Measurements from ENCODE around the gene DLX4. TPM values are rescaled to one million over a fixed set of nuclear protein-coding genes. Genes with fewer than 3 reads are reported as not detected.

DLX4 gene
- total RNA-seq, 1 donor from 2014 or later = not detected

DNA sequence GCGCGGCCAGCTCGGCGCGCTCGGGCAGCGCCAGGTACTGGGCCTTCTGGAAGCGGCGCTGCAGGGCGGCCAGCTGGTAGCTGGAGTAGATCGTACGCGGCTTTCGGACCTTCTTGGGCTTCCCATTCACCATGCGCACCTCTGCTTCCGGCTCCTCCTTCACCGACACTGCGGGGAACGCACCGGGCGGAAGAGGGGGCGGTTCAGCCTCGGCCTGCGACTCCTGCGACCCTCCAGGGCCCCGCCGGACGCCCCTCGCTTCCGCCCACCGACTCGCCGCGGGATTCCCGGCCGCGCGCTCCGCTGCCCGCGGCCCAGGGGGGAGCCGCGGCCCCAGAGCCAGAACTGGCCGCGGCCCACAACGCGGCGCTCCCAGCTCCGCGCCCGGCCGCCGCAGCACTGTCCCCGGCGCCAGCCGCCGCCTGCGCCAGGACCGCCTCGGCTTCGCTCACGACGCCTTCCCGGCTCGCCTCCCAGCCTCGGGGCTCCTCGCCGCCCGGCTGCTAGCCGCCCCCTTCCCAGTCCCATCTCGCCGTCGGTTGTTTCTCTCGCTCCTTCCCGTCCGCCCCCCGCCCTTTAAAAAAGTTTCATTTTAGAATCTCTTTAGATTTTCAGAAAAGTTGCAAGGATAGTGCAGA lies 24.6 kb downstream of the DLX4 start:
- H3K36me3 ChIP-seq = no peaks in the 10 kb centered on the region
- TF ChIP-seq CTCF (IDR thresholded peaks at IDR 0.05) = no peak
- H3K27ac ChIP-seq = no peak overlapping the region
- intact Hi-C loops (cut with DNase I) = no loop called here
- H3K4me1 ChIP-seq = peaks cover 11 to 18% of the 10 kb centered on the region in 2 donors
- no peak for DNase-seq (ENCODE audit: low spot score in 2 of 2)
- peaks cover 21% of the 10 kb centered on the region for H3K27me3 ChIP-seq
- no peaks in the 10 kb centered on the region for H3K9me3 ChIP-seq
- H3K4me3 ChIP-seq = peak overlapping the region; percentile 60 to 70

GRCh38 chr17:49994085-49995054 lies 25.4 kb downstream of the DLX4 start:
- H3K4me3 ChIP-seq = peak overlapping the region; percentile 60 to 70
- no peaks in the 10 kb centered on the region for H3K9me3 ChIP-seq
- H3K4me1 ChIP-seq = peaks cover 11 to 18% of the 10 kb centered on the region in 2 donors
- intact Hi-C loops (cut with DNase I) = loop anchor here (5.0 kb wide), 1 partner anchor 287 kb away; the partner anchor contains the start of gene SLC35B1
- no peaks in the 10 kb centered on the region for H3K36me3 ChIP-seq
- no peak for TF ChIP-seq CTCF (IDR thresholded peaks at IDR 0.05)
- H3K27me3 ChIP-seq = peaks cover 30% of the 10 kb centered on the region
- H3K27ac ChIP-seq = no peak overlapping the region
- no peak for DNase-seq (ENCODE audit: low spot score in 2 of 2)

DNA sequence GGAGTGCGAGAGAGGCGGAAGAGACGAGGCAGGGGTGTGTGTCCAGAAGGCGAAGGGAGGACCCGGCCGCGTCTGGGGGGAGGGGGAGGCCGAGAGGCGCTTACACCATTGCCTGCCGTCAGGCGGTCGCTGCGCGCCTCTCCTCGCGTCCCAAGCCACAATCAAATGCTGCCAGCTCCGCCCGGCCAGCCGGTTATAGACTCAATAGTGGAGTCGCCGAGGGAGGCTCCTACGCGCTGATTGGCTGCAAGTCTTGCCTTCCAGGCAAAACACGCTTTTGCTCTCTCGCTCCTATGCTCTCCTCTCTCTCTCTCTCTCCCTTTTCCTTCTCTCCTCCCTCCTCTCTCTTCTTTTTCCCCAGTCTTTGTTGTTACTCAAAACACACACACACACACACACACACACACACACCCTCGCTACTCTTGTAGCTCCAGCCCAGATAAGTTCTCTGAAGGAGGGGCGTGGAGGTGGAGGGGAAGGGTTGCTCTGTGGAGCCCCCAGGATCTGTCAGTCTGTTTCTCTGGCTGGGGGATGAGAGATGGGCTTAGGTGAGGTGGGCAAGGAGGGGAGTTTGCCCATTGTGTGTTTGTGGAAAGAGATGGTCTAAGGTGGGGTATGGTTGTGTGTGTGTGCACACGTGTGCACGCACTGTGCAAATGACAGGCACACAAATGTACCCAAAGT lies 26.2 kb downstream of the DLX4 start, which contains the start of gene DLX3:
TSS of gene DLX3 (minus strand) at position 170 of the 684 bp plus-strand sequence. CDS start 226 bp downstream, outside the sequence.
- H3K4me1 ChIP-seq = peaks cover 11 to 18% of the 10 kb centered on the region in 2 donors
- H3K4me3 ChIP-seq = peak within 1 kb of the TSS; percentile 60 to 70
- peak; percentile 30 to 87 for DNase-seq (ENCODE audit: low spot score in 2 of 2)
- TF ChIP-seq CTCF (IDR thresholded peaks at IDR 0.05) = no peak
- H3K36me3 ChIP-seq = no peaks in the 10 kb centered on the region
- peaks cover 32% of the 10 kb centered on the region for H3K27me3 ChIP-seq
- H3K9me3 ChIP-seq = no peaks in the 10 kb centered on the region
- H3K27ac ChIP-seq = no peak within 1 kb of the TSS
- intact Hi-C loops (cut with DNase I) = loop anchor here (5.0 kb wide), 1 partner anchor 288 kb away; the partner anchor contains the start of gene SLC35B1

DNA sequence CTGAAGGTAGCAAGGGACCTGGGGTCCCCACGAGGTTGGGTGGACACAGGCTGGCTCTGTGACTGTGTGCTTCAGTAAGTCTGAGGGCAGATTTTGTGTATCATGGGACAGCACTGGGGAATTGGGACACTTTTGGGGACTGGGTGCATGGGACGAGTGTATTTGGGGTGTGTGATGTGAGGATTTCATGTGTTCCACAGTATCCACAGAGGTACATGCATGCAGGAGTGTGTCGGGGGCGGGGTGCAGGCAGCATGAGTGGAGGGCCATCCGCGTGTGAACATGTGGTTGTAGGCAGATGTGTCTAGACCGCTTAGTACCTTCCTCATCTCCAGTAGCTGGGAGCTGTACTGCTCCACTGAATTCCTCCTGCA lies 27.1 kb downstream of the DLX4 start:
- H3K4me1 ChIP-seq = peaks cover 11 to 18% of the 10 kb centered on the region in 2 donors
- TF ChIP-seq CTCF (IDR thresholded peaks at IDR 0.05) = no peak
- H3K27ac ChIP-seq = no peak overlapping the region
- no peak overlapping the region for H3K4me3 ChIP-seq
- no peaks in the 10 kb centered on the region for H3K9me3 ChIP-seq
- H3K36me3 ChIP-seq = no peaks in the 10 kb centered on the region
- no peak for DNase-seq (ENCODE audit: low spot score in 2 of 2)
- peaks cover 32% of the 10 kb centered on the region for H3K27me3 ChIP-seq
- intact Hi-C loops (cut with DNase I) = loop anchor here (1.0 to 5.0 kb wide), 2 partner anchors 44 to 289 kb away; partner anchors contain the start of gene SLC35B1

Data from ascending aorta (tissue), 2 donors.